GM19351 (cell line): ENCODE data around the gene SHROOM4.

Source experiments
- ATAC-seq: cut with Tn5 transposase; IDR thresholded peaks from one replicate; pipeline ENCODE4 v1.9.1; 2021; ENCODE audit warnings: mild to moderate bottlenecking, moderate library complexity; ENCODE audit not compliant: unreplicated experiment

SHROOM4 gene

GRCh38 chrX:50622751-50623150 lies 191.2 kb downstream of the SHROOM4 start:
- ATAC-seq = peak; percentile 82

- ATAC-seq = no peak
These were observed 195.0 kb downstream of the SHROOM4 start for GRCh38 chrX:50618788-50619558.

- ATAC-seq = no peak
These were observed 196.8 kb downstream of the SHROOM4 start for GRCh38 chrX:50617183-50617582.

GRCh38 chrX:50615570-50616158 lies 198.3 kb downstream of the SHROOM4 start:
- no peak for ATAC-seq

GRCh38 chrX:50614460-50614859 lies 199.5 kb downstream of the SHROOM4 start:
- no peak for ATAC-seq

- ATAC-seq = no peak
These were observed 200.1 kb downstream of the SHROOM4 start for GRCh38 chrX:50613846-50614245.

GRCh38 chrX:50609796-50610195 lies 204.2 kb downstream of the SHROOM4 start:
- no peak for ATAC-seq

GRCh38 chrX:50606300-50606950 lies 207.6 kb downstream of the SHROOM4 start:
- no peak for ATAC-seq

GRCh38 chrX:50596056-50596455 lies 217.9 kb downstream of the SHROOM4 start:
- no peak for ATAC-seq

GRCh38 chrX:50594788-50595187 lies 219.2 kb downstream of the SHROOM4 start:
- ATAC-seq = no peak

GRCh38 chrX:50586980-50587379 lies 227.0 kb downstream of the SHROOM4 start:
- ATAC-seq = no peak

GRCh38 chrX:50586407-50586806 lies 227.6 kb downstream of the SHROOM4 start:
- ATAC-seq = no peak

- ATAC-seq = no peak
These were observed 232.6 kb downstream of the SHROOM4 start for GRCh38 chrX:50581405-50581804.

GRCh38 chrX:50579955-50580354 lies 234.0 kb downstream of the SHROOM4 start:
- peak; percentile 92 for ATAC-seq

GRCh38 chrX:50577326-50577725 lies 236.7 kb downstream of the SHROOM4 start:
- no peak for ATAC-seq

GRCh38 chrX:50567636-50568035 lies 246.4 kb downstream of the SHROOM4 start:
- ATAC-seq = no peak

GRCh38 chrX:50565718-50566117 lies 248.3 kb downstream of the SHROOM4 start:
- no peak for ATAC-seq
